Measurements from ENCODE around the gene TMEM39A.

Gene TMEM39A

DNA sequence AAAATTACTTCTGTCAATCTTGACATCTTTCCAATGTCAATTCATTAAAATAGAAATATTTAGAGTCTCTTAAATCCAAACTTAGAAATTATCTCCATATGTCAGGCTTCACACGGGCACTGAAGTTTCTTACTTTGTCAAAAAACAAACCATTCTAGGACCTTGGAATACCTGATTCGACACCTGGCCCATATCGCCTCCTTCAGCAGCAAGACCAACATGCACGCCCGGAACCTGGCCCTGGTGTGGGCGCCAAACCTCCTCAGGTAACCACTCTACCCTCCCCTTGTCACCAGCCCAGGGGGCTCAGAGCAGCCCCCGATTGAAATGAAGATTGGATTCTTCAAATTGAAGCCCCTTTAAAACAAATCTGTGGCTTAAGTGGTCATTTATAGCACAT lies 81.3 kb downstream of the TMEM39A start:
- ChIA-PET CTCF (interaction anchor here (1.5 kb wide), 1 partner anchor 299 kb away, joined by 3 read pairs; no protein-coding TSS in a partner anchor), POLR2A (no interaction called here)
- no peak for DNase-seq (ENCODE audit: low read depth, low spot score)
- TF ChIP-seq, protein P1, sequence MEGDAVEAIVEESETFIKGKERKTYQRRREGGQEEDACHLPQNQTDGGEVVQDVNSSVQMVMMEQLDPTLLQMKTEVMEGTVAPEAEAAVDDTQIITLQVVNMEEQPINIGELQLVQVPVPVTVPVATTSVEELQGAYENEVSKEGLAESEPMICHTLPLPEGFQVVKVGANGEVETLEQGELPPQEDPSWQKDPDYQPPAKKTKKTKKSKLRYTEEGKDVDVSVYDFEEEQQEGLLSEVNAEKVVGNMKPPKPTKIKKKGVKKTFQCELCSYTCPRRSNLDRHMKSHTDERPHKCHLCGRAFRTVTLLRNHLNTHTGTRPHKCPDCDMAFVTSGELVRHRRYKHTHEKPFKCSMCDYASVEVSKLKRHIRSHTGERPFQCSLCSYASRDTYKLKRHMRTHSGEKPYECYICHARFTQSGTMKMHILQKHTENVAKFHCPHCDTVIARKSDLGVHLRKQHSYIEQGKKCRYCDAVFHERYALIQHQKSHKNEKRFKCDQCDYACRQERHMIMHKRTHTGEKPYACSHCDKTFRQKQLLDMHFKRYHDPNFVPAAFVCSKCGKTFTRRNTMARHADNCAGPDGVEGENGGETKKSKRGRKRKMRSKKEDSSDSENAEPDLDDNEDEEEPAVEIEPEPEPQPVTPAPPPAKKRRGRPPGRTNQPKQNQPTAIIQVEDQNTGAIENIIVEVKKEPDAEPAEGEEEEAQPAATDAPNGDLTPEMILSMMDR (IDR thresholded peaks at IDR 0.05; ENCODE audit: insufficient read depth, low read length, missing control alignments), result no peak
- H3K4me3 ChIP-seq (ENCODE audit: low read depth, low read length), result no peak overlapping the region

DNA sequence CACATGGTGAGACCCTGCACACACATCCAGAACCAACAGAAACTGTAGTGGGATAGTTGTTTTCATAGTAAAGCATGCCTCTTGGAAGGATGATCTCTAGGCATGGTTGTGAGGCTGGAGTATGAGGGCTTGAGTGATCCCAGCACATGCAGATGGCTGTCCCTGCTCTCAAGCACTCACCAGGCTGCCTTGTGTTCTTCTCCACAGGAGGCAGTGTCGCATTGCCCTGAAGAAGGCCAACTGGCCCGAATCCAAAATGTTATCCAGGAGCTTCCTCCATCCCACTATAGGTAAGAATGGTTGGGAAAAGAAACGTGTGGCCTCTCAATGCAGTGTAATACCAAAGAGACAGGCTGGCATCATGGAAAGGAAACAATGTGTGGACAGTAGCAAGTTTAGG lies 82.7 kb downstream of the TMEM39A start:
- ChIA-PET POLR2A (no interaction called here), CTCF (interaction anchor here (0.6 to 0.9 kb wide), 2 partner anchors 106 to 300 kb away, joined by 3 read pairs; no protein-coding TSS in a partner anchor)
- DNase-seq (ENCODE audit: low read depth, low spot score), result no peak

More for the DNA sequence above, 82.7 kb downstream of the TMEM39A start:
- TF ChIP-seq, protein P1 (IDR thresholded peaks at IDR 0.05; ENCODE audit: insufficient read depth, low read length, missing control alignments), result no peak
- no peak overlapping the region for H3K4me3 ChIP-seq (ENCODE audit: low read depth, low read length)
